OCI-LY1 (cell line): Measurements from ENCODE around the gene ZMIZ1.

Source experiments
- EZH2 ChIP-seq: fragments of 200-600 bp; sonication (generic), shearing (Covaris generic); IDR thresholded peaks from 2 replicates; pipeline ENCODE4 v1.8.0; 2017; ENCODE audit warnings: borderline replicate concordance, mixed run types, mild to moderate bottlenecking, antibody characterized with exemption, low read length, moderate library complexity, mixed read lengths
- TF ChIP-seq, protein P1 (sequence below): fragments of 200-600 bp; sonication (generic), shearing (Covaris generic); IDR thresholded peaks from 2 replicates; pipeline ENCODE4 v1.5.1; 2017; ENCODE audit warnings: mild to moderate bottlenecking, antibody characterized with exemption, low read length, moderate library complexity, mixed read lengths

DNA sequence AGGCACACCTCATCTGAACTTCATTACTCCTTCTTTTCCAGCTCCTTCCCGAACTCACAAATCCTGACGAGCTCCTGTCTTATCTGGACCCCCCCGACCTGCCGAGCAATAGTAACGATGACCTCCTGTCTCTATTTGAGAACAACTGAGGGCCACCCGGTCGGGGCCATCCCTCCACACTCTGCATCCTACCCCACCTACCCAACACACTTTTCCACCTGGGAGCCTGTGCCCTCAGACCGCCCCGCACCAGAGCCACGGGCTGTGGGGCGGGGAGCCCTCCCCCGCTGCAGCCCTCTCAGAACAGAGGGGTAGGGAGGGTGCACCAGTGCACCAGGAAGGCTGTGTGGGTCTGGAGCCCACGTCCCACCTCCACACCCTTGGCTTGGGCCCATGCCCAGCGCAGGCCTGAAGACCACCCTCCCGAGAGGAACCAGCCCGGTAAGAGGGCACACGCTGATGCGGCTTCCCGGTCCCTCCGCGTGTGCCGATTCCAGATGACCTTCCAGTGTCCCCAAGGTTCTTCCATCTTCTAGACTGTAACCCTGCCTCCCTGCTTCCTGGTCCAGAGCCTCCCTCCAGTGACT is 243.9 kb downstream of the ZMIZ1 start:
- TF ChIP-seq, protein P1, sequence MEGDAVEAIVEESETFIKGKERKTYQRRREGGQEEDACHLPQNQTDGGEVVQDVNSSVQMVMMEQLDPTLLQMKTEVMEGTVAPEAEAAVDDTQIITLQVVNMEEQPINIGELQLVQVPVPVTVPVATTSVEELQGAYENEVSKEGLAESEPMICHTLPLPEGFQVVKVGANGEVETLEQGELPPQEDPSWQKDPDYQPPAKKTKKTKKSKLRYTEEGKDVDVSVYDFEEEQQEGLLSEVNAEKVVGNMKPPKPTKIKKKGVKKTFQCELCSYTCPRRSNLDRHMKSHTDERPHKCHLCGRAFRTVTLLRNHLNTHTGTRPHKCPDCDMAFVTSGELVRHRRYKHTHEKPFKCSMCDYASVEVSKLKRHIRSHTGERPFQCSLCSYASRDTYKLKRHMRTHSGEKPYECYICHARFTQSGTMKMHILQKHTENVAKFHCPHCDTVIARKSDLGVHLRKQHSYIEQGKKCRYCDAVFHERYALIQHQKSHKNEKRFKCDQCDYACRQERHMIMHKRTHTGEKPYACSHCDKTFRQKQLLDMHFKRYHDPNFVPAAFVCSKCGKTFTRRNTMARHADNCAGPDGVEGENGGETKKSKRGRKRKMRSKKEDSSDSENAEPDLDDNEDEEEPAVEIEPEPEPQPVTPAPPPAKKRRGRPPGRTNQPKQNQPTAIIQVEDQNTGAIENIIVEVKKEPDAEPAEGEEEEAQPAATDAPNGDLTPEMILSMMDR = no peak
- TF ChIP-seq EZH2 = no peak
